ENCODE data around the gene TSEN15.
A peak's percentile ranks its signal among the peaks of the same experiment; 100 is the strongest.
"Not testable (repeated sequence)": the region's sequence is repeated elsewhere in the genome, so short reads cannot be mapped to it uniquely, and the experiment has no call there.

TSEN15 gene

DNA sequence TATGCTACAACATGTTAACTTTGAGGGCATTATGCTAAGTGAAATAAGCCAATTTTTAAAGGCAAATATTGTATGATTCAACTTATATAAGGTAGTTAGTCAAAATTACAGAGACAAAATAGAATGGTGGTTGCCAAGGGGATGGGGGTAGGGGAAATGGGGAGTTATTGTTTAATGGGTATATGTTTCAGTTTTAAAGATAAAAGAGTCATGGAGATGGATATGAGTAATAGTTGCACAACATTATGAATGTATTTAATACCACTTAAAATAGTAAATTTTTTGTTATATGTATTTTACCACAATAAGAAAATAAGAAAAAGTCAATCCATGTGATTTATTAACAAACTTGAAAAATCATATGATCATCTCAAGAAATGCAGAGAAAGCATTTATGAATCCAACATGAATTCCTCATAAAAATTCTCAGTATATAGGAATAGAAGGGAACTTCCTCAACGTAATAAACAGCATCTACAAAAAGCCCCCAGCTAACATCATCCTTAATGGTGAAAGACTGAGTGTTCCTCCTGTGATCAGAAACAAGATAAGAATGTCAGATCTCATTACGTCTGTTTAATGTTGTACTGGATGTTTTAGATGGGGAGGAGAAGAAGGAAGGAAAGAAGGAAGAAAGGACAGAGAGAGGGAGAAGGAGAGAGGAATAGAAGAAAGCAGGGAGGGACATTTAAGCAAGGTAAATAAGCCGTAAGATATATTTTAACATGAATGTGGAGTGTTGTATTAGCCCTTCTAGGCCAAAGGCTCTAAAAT, 6.7 kb upstream of the TSEN15 start:
- TF ChIP-seq, protein P1, sequence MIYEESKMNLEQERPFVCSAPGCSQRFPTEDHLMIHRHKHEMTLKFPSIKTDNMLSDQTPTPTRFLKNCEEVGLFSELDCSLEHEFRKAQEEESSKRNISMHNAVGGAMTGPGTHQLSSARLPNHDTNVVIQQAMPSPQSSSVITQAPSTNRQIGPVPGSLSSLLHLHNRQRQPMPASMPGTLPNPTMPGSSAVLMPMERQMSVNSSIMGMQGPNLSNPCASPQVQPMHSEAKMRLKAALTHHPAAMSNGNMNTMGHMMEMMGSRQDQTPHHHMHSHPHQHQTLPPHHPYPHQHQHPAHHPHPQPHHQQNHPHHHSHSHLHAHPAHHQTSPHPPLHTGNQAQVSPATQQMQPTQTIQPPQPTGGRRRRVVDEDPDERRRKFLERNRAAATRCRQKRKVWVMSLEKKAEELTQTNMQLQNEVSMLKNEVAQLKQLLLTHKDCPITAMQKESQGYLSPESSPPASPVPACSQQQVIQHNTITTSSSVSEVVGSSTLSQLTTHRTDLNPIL (CRISPR knock-in tag; IDR thresholded peaks at IDR 0.05; ENCODE audit: low read depth): no peak
- TF ChIP-seq TOX (CRISPR knock-in tag; IDR thresholded peaks at IDR 0.05; ENCODE audit: borderline replicate concordance): 0 out of 2 replicates have a peak, but pooled peaks have one; percentile 1
- peak; percentile 83 for ATAC-seq

DNA sequence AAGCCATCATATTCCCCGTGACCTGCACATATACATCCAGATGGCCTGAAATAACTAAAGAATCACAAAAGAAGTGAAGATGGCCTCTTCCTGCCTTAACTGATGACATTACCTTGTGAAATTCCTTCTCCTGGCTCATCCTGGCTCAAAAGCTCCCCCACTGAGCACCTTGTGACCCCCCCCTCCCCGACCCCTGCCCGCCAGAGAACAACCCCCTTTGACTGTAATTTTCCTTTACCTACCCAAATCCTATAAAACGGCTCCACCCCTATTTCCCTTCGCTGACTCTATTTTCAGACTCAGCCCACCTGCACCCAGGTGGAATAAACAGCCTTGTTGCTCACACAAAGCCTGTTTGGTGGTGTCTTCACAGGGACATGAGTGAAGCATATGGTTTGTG, 4.0 kb upstream of the TSEN15 start:
- not testable (repeated sequence) for ATAC-seq

DNA sequence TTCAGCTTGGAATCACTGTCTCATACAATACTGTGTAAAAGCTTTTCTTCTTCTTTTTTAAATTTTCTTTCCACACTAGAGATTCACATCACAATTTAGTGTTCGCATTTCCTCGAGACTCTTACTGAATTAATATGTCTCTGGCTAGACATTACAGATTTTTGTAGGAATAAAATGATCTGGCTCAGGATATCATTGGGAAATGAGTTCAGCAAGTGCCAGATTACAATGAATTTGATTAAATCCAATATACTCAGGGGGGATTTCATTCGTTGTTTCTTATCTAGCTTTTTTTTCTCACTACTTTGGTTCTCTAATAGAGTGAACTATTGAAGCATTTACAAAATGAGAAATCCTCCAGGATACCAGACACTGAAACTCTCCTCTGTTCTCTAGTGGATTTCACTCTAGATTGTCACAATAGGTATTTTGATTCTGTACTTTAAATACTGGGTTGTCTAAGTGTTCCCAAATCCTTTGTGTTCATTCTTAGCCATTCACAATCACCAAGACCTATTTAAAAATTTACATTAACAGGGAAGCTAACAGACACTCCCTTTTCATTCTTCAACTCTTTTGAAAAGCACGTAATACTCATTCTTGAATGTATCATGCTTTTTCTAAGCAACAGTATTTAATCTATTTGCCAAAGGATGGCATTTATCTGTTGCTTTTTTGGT, 2.8 kb upstream of the TSEN15 start:
- no peak for TF ChIP-seq TCF4 (CRISPR knock-in tag; IDR thresholded peaks at IDR 0.05; ENCODE audit: borderline replicate concordance)
- TF ChIP-seq ZNF70 (CRISPR knock-in tag; IDR thresholded peaks at IDR 0.05): no peak
- TF ChIP-seq ARNTL (CRISPR knock-in tag; IDR thresholded peaks at IDR 0.05; ENCODE audit: borderline replicate concordance, low read depth): no peak
- no peak for TF ChIP-seq ZFP30 (CRISPR knock-in tag; IDR thresholded peaks at IDR 0.05)
- TF ChIP-seq ZFP3 (CRISPR knock-in tag; IDR thresholded peaks at IDR 0.05): no peak
- TF ChIP-seq, protein P2, sequence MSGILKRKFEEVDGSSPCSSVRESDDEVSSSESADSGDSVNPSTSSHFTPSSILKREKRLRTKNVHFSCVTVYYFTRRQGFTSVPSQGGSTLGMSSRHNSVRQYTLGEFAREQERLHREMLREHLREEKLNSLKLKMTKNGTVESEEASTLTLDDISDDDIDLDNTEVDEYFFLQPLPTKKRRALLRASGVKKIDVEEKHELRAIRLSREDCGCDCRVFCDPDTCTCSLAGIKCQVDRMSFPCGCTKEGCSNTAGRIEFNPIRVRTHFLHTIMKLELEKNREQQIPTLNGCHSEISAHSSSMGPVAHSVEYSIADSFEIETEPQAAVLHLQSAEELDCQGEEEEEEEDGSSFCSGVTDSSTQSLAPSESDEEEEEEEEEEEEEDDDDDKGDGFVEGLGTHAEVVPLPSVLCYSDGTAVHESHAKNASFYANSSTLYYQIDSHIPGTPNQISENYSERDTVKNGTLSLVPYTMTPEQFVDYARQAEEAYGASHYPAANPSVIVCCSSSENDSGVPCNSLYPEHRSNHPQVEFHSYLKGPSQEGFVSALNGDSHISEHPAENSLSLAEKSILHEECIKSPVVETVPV (CRISPR knock-in tag; IDR thresholded peaks at IDR 0.05): no peak
- TF ChIP-seq ZC3H10 (CRISPR knock-in tag; IDR thresholded peaks at IDR 0.05): no peak
- TF ChIP-seq, protein P3, sequence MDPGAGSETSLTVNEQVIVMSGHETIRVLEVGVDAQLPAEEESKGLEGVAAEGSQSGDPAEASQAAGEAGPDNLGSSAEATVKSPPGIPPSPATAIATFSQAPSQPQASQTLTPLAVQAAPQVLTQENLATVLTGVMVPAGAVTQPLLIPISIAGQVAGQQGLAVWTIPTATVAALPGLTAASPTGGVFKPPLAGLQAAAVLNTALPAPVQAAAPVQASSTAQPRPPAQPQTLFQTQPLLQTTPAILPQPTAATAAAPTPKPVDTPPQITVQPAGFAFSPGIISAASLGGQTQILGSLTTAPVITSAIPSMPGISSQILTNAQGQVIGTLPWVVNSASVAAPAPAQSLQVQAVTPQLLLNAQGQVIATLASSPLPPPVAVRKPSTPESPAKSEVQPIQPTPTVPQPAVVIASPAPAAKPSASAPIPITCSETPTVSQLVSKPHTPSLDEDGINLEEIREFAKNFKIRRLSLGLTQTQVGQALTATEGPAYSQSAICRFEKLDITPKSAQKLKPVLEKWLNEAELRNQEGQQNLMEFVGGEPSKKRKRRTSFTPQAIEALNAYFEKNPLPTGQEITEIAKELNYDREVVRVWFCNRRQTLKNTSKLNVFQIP (CRISPR knock-in tag; IDR thresholded peaks at IDR 0.05; ENCODE audit: borderline replicate concordance, low read depth): no peak
- TF ChIP-seq SNAI2 (CRISPR knock-in tag; IDR thresholded peaks at IDR 0.05): no peak
- TF ChIP-seq BACH2 (CRISPR knock-in tag; IDR thresholded peaks at IDR 0.05; ENCODE audit: borderline replicate concordance): no peak
- TF ChIP-seq, protein P1 (CRISPR knock-in tag; IDR thresholded peaks at IDR 0.05; ENCODE audit: low read depth): no peak
- ATAC-seq: no peak

DNA sequence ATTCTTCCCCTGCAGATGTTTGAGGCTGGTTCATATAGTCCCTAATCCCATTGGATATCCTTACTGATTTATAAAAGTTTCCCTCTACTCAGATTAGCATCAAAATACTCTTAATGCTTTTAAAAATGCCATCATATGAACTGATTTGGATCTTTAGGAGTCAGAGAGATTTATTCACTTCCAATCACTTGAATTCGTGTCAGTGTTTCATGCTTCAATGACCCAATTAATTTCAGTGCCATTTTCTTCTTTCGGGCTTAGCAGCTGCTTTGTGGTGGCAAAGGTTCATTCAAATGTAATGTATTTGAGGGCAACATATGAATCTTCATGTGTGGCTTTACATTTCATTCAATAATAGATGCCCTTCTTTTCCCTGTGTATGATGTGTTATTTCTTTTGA, 2.2 kb upstream of the TSEN15 start:
- no peak for ATAC-seq
- TF ChIP-seq RARB (CRISPR knock-in tag; IDR thresholded peaks at IDR 0.05) (no peak), ZNF70 (CRISPR knock-in tag; IDR thresholded peaks at IDR 0.05) (no peak), BACH2 (CRISPR knock-in tag; IDR thresholded peaks at IDR 0.05; ENCODE audit: borderline replicate concordance) (no peak), OSR1 (CRISPR knock-in tag; IDR thresholded peaks at IDR 0.05) (no peak), PPARA (CRISPR knock-in tag; IDR thresholded peaks at IDR 0.05; ENCODE audit: borderline replicate concordance) (no peak), ZC3H10 (CRISPR knock-in tag; IDR thresholded peaks at IDR 0.05) (no peak), ZFP3 (CRISPR knock-in tag; IDR thresholded peaks at IDR 0.05) (no peak), GLIS3 (CRISPR knock-in tag; IDR thresholded peaks at IDR 0.05) (no peak), SNAI2 (CRISPR knock-in tag; IDR thresholded peaks at IDR 0.05) (no peak), ZNF565 (CRISPR knock-in tag; conservative IDR thresholded peaks at IDR 0.05; ENCODE audit: low read depth) (no peak), ISL1 (CRISPR knock-in tag; IDR thresholded peaks at IDR 0.05) (no peak), ZFP30 (CRISPR knock-in tag; IDR thresholded peaks at IDR 0.05) (no peak)
- TF ChIP-seq, protein P4, sequence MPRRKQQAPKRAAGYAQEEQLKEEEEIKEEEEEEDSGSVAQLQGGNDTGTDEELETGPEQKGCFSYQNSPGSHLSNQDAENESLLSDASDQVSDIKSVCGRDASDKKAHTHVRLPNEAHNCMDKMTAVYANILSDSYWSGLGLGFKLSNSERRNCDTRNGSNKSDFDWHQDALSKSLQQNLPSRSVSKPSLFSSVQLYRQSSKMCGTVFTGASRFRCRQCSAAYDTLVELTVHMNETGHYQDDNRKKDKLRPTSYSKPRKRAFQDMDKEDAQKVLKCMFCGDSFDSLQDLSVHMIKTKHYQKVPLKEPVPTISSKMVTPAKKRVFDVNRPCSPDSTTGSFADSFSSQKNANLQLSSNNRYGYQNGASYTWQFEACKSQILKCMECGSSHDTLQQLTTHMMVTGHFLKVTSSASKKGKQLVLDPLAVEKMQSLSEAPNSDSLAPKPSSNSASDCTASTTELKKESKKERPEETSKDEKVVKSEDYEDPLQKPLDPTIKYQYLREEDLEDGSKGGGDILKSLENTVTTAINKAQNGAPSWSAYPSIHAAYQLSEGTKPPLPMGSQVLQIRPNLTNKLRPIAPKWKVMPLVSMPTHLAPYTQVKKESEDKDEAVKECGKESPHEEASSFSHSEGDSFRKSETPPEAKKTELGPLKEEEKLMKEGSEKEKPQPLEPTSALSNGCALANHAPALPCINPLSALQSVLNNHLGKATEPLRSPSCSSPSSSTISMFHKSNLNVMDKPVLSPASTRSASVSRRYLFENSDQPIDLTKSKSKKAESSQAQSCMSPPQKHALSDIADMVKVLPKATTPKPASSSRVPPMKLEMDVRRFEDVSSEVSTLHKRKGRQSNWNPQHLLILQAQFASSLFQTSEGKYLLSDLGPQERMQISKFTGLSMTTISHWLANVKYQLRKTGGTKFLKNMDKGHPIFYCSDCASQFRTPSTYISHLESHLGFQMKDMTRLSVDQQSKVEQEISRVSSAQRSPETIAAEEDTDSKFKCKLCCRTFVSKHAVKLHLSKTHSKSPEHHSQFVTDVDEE (CRISPR knock-in tag; IDR thresholded peaks at IDR 0.05): no peak
- TF ChIP-seq, protein P1 (CRISPR knock-in tag; IDR thresholded peaks at IDR 0.05; ENCODE audit: low read depth): no peak
- TF ChIP-seq, protein P3 (CRISPR knock-in tag; IDR thresholded peaks at IDR 0.05; ENCODE audit: borderline replicate concordance, low read depth): no peak
- TF ChIP-seq, protein P2 (CRISPR knock-in tag; IDR thresholded peaks at IDR 0.05): no peak

Measured in SK-N-SH treated with all-trans-retinoic acid at 6 μM for 48 hours (cell line).